Tibial artery (tissue), 4 donors: Measurements from ENCODE around the gene SORBS2.
"Not testable (repeated sequence)": the region's sequence is repeated elsewhere in the genome, so short reads cannot be mapped to it uniquely, and the experiment has no call there.

Source experiments
- DNase-seq, 2 donors: peaks; one replicate each; pipeline ENCODE4 v3.0.0-alpha.2; 2019
- H3K27ac ChIP-seq, 2 donors: fragments of 200-600 bp; sonication (generic) in 1 of 2; 1 replicate in 1 of 2; 2 replicates in 1 of 2; pipeline ENCODE4 v1.5.1; 2018 to 2019; ENCODE audit warnings: mild to moderate bottlenecking in 1 of 2
- H3K27me3 ChIP-seq, 2 donors: fragments of 200-600 bp; sonication (generic) in 1 of 2; one replicate each; pipeline versions ENCODE4 v1.5.1 to v1.6.0; 2016 to 2019
- H3K36me3 ChIP-seq, 3 donors: fragments of 200-600 bp; sonication (generic) in 2 of 3; one replicate each; pipeline ENCODE4 v1.5.1; 2016 to 2019; ENCODE audit warnings: mild to moderate bottlenecking in 2 of 3
- H3K4me1 ChIP-seq, 4 donors: fragments of 200-600 bp; sonication (generic) in 2 of 4; 1 replicate in 3 of 4; 2 replicates in 1 of 4; pipeline ENCODE4 v1.5.1; 2016 to 2019
- H3K4me3 ChIP-seq, 2 donors: fragments of 200-600 bp; sonication (generic) in 1 of 2; 1 replicate in 1 of 2; 2 replicates in 1 of 2; pipeline ENCODE4 v1.5.1; 2018 to 2019; ENCODE audit warnings: mild to moderate bottlenecking in 2 of 2
- H3K9me3 ChIP-seq, 3 donors: fragments of 200-600 bp; sonication (generic) in 1 of 3; one replicate each; pipeline ENCODE4 v1.5.1; 2016 to 2019
- intact Hi-C: fragments of 100-400 bp; cut with DNase I; formaldehyde crosslinking; loops from one replicate; pipeline ENCODE4 v1.15.0; 2023; ENCODE audit warnings: low total_unique reads
- TF ChIP-seq, protein P1 (sequence below), 2 experiments: fragments of 200-600 bp in 1 of 2; fragments of 450-650 bp in 1 of 2; IDR thresholded peaks; one replicate each; pipeline ENCODE4 v1.5.1; 2017 to 2019; ENCODE audit warnings: antibody characterized with exemption in 2 of 2, mild to moderate bottlenecking in 1 of 2, moderate library complexity in 1 of 2

The SORBS2 gene

DNA sequence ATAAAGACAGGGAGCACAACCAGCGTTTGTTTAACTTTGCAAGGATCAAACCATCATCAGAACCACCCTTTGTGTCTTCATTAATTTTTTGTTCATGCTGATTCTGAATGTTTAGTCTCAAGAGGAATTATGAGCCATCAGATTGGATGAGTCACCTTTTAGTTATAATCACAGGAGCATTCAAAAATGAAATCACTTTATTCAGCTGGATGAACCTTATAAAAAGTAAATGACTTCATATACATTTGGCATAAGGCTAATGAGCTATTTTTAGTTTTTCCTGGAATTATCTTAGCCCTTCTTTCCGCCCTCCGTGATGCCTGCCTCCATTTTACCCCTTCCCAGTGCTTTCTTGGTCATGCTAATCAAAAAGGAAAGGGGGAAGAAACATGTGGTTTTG lies 103.6 kb downstream of the SORBS2 start:
- Histone ChIP-seq H3K4me1 (peaks cover 0 to 69% (median 41%) of the 10 kb centered on the region in 4 donors), H3K27me3 (no peaks in the 10 kb centered on the region), H3K9me3 (peaks cover 0 to 6% (median 0%) of the 10 kb centered on the region in 3 donors), H3K27ac (peak overlapping the region; percentile 84 to 89), H3K4me3 (no peak overlapping the region), H3K36me3 (peaks cover 0 to 7% (median 6%) of the 10 kb centered on the region in 3 donors)
- TF ChIP-seq, protein P1, sequence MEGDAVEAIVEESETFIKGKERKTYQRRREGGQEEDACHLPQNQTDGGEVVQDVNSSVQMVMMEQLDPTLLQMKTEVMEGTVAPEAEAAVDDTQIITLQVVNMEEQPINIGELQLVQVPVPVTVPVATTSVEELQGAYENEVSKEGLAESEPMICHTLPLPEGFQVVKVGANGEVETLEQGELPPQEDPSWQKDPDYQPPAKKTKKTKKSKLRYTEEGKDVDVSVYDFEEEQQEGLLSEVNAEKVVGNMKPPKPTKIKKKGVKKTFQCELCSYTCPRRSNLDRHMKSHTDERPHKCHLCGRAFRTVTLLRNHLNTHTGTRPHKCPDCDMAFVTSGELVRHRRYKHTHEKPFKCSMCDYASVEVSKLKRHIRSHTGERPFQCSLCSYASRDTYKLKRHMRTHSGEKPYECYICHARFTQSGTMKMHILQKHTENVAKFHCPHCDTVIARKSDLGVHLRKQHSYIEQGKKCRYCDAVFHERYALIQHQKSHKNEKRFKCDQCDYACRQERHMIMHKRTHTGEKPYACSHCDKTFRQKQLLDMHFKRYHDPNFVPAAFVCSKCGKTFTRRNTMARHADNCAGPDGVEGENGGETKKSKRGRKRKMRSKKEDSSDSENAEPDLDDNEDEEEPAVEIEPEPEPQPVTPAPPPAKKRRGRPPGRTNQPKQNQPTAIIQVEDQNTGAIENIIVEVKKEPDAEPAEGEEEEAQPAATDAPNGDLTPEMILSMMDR (IDR thresholded peaks at IDR 0.05) = no peak
- DNase-seq = no peak
- intact Hi-C loops = loop anchor here (10.0 kb wide), 1 partner anchor 66 kb away; no protein-coding TSS in a partner anchor

DNA sequence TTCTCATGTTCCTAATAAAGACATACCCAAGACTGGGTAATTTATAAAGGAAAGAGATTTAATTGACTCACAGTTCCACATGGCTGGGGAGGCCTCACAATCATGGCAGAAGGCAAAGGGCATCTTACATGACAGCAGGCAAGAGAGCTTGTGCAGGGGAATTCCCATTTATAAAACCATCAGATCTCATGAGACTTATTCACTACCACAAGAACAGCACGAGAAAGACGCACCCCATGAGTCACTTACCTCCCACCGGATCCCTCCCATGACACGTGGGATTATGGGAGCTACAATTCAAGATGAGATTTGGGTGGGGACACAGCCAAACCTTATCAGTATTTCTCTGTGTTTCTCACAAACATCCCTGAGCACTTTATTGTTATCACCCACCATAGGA lies 104.4 kb downstream of the SORBS2 start:
- H3K36me3 ChIP-seq, H3K27me3 ChIP-seq, DNase-seq, H3K9me3 ChIP-seq, H3K4me3 ChIP-seq: not testable (repeated sequence)
- intact Hi-C loops = loop anchor here (10.0 kb wide), 1 partner anchor 67 kb away; no protein-coding TSS in a partner anchor
- Histone ChIP-seq H3K27ac (peak overlapping the region; percentile 84 to 89), H3K4me1 (peaks cover 0 to 69% (median 35%) of the 10 kb centered on the region in 4 donors)

DNA sequence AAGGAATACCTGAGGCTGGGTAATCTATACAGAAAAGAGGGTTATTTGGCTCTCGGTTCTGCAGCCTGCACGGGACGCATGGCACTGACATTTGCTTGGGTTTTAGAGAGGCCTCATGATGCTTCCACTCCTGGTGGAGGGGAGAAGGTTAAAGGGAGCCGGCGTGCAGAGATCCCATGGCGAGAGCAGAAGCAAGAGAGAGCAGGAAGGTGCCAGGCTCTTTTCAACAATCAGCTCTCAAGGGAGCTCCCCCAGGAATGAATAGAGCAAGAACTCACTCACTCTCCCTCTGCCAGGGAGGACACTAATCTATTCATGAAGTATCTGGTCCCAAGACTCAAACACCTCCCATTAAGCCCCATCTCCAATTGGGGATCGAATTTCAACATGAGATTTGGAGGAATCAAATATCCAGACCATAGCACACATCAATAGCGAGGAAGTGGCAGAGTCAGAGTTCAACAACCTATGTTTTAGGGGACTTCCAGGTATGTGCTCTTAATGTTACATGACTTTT lies 109.8 kb downstream of the SORBS2 start:
- H3K36me3 ChIP-seq = peaks cover 0 to 7% (median 6%) of the 10 kb centered on the region in 3 donors
- peaks cover 0 to 67% (median 18%) of the 10 kb centered on the region in 4 donors for H3K4me1 ChIP-seq
- H3K9me3 ChIP-seq = peaks cover 0 to 6% (median 0%) of the 10 kb centered on the region in 3 donors
- peak overlapping the region; percentile 86 to 88 for H3K27ac ChIP-seq
- intact Hi-C loops = loop anchor here (10.0 kb wide), 1 partner anchor 73 kb away; no protein-coding TSS in a partner anchor
- TF ChIP-seq, protein P1 (IDR thresholded peaks at IDR 0.05) = no peak
- DNase-seq = no peak
- H3K4me3 ChIP-seq = no peak overlapping the region
- H3K27me3 ChIP-seq = no peaks in the 10 kb centered on the region

DNA sequence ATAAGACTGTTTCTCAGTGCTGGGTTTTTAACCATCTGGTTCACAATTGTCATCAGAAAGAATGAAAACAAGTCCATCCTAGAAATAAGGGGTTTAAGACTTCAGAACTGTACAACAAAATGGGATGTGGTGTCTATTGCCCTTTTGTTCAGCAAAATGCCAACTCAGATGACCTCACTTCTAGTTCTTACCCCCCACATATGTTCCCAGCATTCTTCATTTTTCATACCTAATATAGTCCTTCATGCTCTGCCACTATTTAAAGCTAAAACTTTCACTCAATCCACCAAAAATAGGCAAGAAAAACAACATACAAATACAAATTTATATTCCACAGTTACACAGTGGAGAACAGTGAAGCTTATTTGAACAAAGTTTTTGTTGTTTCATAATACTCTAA lies 111.4 kb downstream of the SORBS2 start:
- Histone ChIP-seq H3K9me3 (peaks cover 0 to 1% (median 0%) of the 10 kb centered on the region in 3 donors), H3K27ac (peak overlapping the region; percentile 86 to 88), H3K36me3 (peaks cover 0 to 5% (median 4%) of the 10 kb centered on the region in 3 donors), H3K4me3 (no peak overlapping the region), H3K4me1 (peaks cover 0 to 78% (median 18%) of the 10 kb centered on the region in 4 donors), H3K27me3 (no peaks in the 10 kb centered on the region)
- TF ChIP-seq, protein P1 (IDR thresholded peaks at IDR 0.05) = no peak
- no peak for DNase-seq
- intact Hi-C loops = loop anchor here (10.0 kb wide), 1 partner anchor 74 kb away; no protein-coding TSS in a partner anchor

DNA sequence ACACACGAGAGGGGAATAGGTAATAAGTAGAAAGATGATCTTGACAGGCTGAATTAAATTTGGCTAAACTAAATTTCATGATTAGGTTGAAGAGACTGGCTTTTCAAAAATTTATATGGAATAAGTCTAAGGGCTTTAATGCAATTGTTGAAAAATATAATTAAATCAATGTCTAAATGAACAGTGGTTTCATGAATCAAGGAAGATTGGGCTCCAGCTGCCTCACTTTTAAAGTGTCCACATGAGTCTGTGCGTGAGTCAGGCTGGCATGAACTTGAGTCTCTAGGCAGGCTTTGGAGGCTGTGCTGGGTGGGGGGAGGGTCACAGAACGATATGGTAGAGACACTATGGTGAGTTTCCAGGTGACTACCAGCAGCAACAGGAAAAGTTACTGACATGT lies 111.9 kb downstream of the SORBS2 start:
- H3K4me3 ChIP-seq = no peak overlapping the region
- TF ChIP-seq, protein P1 (IDR thresholded peaks at IDR 0.05) = no peak
- no peaks in the 10 kb centered on the region for H3K9me3 ChIP-seq
- no peak for DNase-seq
- H3K27ac ChIP-seq = peak overlapping the region; percentile 86 to 88
- H3K36me3 ChIP-seq = no peaks in the 10 kb centered on the region
- H3K27me3 ChIP-seq = no peaks in the 10 kb centered on the region
- intact Hi-C loops = loop anchor here (10.0 kb wide), 1 partner anchor 75 kb away; no protein-coding TSS in a partner anchor
- peaks cover 0 to 84% (median 19%) of the 10 kb centered on the region in 4 donors for H3K4me1 ChIP-seq

DNA sequence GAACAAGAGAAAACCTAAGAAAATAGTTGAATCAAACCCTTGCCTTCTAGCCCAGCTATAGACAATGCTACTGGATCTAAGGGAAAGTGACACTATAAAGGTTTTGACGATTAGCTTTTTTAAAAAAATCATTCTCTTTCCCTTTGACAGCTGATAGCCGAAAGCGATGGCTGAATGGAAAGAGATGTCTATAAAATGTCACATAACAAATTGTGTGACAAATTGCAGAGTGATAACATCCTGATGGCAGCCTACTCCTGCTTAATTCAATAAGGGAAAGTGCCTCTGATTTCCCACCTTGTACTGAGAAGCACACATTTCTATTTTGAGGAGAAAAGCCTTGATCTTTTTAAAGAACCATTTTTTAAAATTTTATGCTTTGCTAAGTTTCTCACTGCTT lies 114.5 kb downstream of the SORBS2 start:
- DNase-seq = no peak
- peak overlapping the region; percentile 86 to 88 for H3K27ac ChIP-seq

More for the DNA sequence above, 114.5 kb downstream of the SORBS2 start:
- Histone ChIP-seq H3K27me3 (no peaks in the 10 kb centered on the region), H3K36me3 (no peaks in the 10 kb centered on the region), H3K9me3 (no peaks in the 10 kb centered on the region), H3K4me3 (no peak overlapping the region), H3K4me1 (peaks cover 0 to 97% (median 21%) of the 10 kb centered on the region in 4 donors)
- intact Hi-C loops = no loop called here
- TF ChIP-seq, protein P1 (IDR thresholded peaks at IDR 0.05) = no peak
